PC-3 (cell line): ENCODE data around the gene RGS9. TPM values are rescaled to one million over a fixed set of nuclear protein-coding genes. Genes with fewer than 3 reads are reported as not detected.
A peak's percentile ranks its signal among the peaks of the same experiment; 100 is the strongest.

Experiments used
- ATAC-seq: fragments of 200-7000 bp; cut with Tn5 transposase; 2 replicates; pipeline ENCODE4 v1.9.1; 2020; ENCODE audit warnings: mild to moderate bottlenecking, moderate library complexity
- BruUV-seq: library from RNA; stranded (reverse); fragments of 400-500 nt; replicated peaks from 2 replicates; lab custom pipeline; 2021; lab: Mats Ljungman, UMichigan
- CTCF ChIA-PET: fragments of 300-600 bp; sonication (Branson Sonifier 250); formaldehyde crosslinking; loops from one replicate; lab custom pipeline; 2022; ENCODE audit warnings: antibody characterized with exemption; lab: Charles Lee
- POLR2A ChIA-PET: fragments of 300-600 bp; sonication (Branson Sonifier 250); formaldehyde crosslinking; loops from one replicate; lab custom pipeline; 2022; ENCODE audit warnings: antibody characterized with exemption; ENCODE audit not compliant: unreplicated experiment; lab: Charles Lee
- DNase-seq: peaks from one replicate; pipeline ENCODE4 v3.0.0-alpha.2; 2015
- H2AFZ ChIP-seq: fragments of 300-600 bp; sonication (generic); 2 replicates; pipeline ENCODE4 v1.6.0; 2016; ENCODE audit warnings: antibody characterized with exemption, low read length
- H3F3A ChIP-seq: fragments of 300-600 bp; sonication (generic); one replicate; pipeline ENCODE4 v1.6.0; 2017; ENCODE audit warnings: antibody characterized with exemption, low read length, control low read depth, mild to moderate bottlenecking; ENCODE audit not compliant: unreplicated experiment
- H3K27ac ChIP-seq: fragments of 300-600 bp; sonication (generic); 2 replicates; pipeline ENCODE4 v1.5.1; 2016; ENCODE audit warnings: mild to moderate bottlenecking, low read length
- H3K27me3 ChIP-seq: fragments of 300-600 bp; sonication (generic); 2 replicates; pipeline ENCODE4 v1.6.1; 2016; ENCODE audit warnings: low read length, mixed read lengths
- H3K36me3 ChIP-seq: fragments of 300-600 bp; sonication (generic); 2 replicates; pipeline ENCODE4 v1.6.1; 2016; ENCODE audit warnings: low read depth, mixed run types, low read length, mixed read lengths
- H3K4me1 ChIP-seq: fragments of 300-600 bp; sonication (generic); 2 replicates; pipeline ENCODE4 v1.5.1; 2016; ENCODE audit warnings: low read length; ENCODE audit not compliant: insufficient read depth
- H3K4me2 ChIP-seq: fragments of 300-600 bp; sonication (generic); 2 replicates; pipeline ENCODE4 v1.6.0; 2016; ENCODE audit warnings: low read length
- H3K4me3 ChIP-seq: fragments of 300-600 bp; sonication (generic); 2 replicates; pipeline ENCODE4 v1.5.1; 2016; ENCODE audit warnings: mild to moderate bottlenecking, low read length, mixed read lengths
- H3K79me2 ChIP-seq: fragments of 300-600 bp; sonication (generic); 2 replicates; pipeline ENCODE4 v1.6.1; 2017; ENCODE audit warnings: low read length, mixed read lengths
- H3K9ac ChIP-seq: fragments of 300-600 bp; sonication (generic); 2 replicates; pipeline ENCODE4 v1.6.0; 2016; ENCODE audit warnings: mild to moderate bottlenecking, low read length
- H3K9me2 ChIP-seq: fragments of 300-600 bp; sonication (generic); replicated peaks from 2 replicates; pipeline ENCODE4 v1.6.1; 2016; ENCODE audit warnings: mixed run types, low read length, mixed read lengths
- H3K9me3 ChIP-seq: fragments of 300-600 bp; sonication (generic); 2 replicates; pipeline ENCODE4 v1.6.1; 2016; ENCODE audit warnings: low read length, mixed read lengths
- H4K20me1 ChIP-seq: fragments of 300-600 bp; sonication (generic); 2 replicates; pipeline ENCODE4 v1.6.1; 2016; ENCODE audit warnings: low read length, mixed read lengths
- EZH2 ChIP-seq: fragments of 300-600 bp; sonication (generic); IDR thresholded peaks from one replicate; pipeline ENCODE4 v1.6.1; 2017; ENCODE audit warnings: antibody characterized with exemption, mild to moderate bottlenecking, low read length; ENCODE audit not compliant: unreplicated experiment
- EZH2phosphoT487 ChIP-seq: fragments of 300-600 bp; sonication (generic); IDR thresholded peaks from 2 replicates; pipeline ENCODE4 v1.6.1; 2018; ENCODE audit warnings: mild to moderate bottlenecking, antibody characterized with exemption, low read length, borderline replicate concordance
- intact Hi-C: fragments of 100-400 bp; cut with micrococcal nuclease; formaldehyde crosslinking; loops from 2 replicates; pipeline ENCODE4 v1.9.0; 2023
- total RNA-seq: library from RNA; depleted of rRNA; stranded (reverse); fragments of >200 nt; gene quantifications from 2 replicates; pipeline ENCODE4 v1.2.3, GENCODE V29; 2014
- TF ChIP-seq, protein P1 (sequence below): fragments of 300-600 bp; sonication (generic); conservative IDR thresholded peaks from 2 replicates; pipeline ENCODE4 v1.5.1; 2017; ENCODE audit warnings: antibody characterized with exemption, low read depth, mild to moderate bottlenecking, low read length

Gene RGS9
- total RNA-seq, 1 experiment from 2014 or later, result 2.7 TPM

DNA sequence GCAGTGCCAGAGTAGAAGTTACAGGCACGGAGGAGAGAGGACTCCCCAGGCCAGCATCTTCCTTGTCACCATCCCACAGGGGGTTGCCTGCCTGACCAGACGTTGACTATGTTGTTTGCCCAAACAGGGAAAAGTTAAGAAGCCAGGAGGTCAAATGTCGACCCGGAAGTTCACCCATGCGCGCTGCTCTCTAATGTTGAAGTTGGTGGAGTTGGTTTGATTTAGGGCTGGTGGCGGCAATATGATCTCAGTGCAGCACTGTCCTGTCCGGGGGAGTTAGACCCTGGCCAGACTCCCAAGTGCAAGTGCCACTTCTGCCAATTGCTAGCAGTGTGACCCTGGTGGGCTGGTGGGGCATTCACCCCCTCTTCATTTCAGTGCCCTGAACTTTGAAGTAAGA is 30.4 kb downstream of the RGS9 start:
- intact Hi-C loops, result no loop called here
- POLR2A ChIA-PET, result no interaction called here
- no peak overlapping the region for H3K4me2 ChIP-seq
- no peak overlapping the region for H3K9ac ChIP-seq
- no peaks in the 10 kb centered on the region for H3K36me3 ChIP-seq
- no peaks in the 10 kb centered on the region for H3K9me3 ChIP-seq
- H3K4me3 ChIP-seq, result no peak overlapping the region
- H3K27me3 ChIP-seq, result no peaks in the 10 kb centered on the region
- H3F3A ChIP-seq, result no peaks in the 10 kb centered on the region
- ATAC-seq (no peak), DNase-seq (no peak)
- H3K27ac ChIP-seq, result no peak overlapping the region
- no peak overlapping the region for H2AFZ ChIP-seq
- H3K79me2 ChIP-seq, result no peaks in the 10 kb centered on the region
- CTCF ChIA-PET, result no interaction called here
- peaks cover 12% of the 10 kb centered on the region for H3K4me1 ChIP-seq
- no peaks in the 10 kb centered on the region for H3K9me2 ChIP-seq
- H4K20me1 ChIP-seq, result no peaks in the 10 kb centered on the region
- no TSS peak for BruUV-seq
- no peak for TF ChIP-seq EZH2
- TF ChIP-seq, protein P1, sequence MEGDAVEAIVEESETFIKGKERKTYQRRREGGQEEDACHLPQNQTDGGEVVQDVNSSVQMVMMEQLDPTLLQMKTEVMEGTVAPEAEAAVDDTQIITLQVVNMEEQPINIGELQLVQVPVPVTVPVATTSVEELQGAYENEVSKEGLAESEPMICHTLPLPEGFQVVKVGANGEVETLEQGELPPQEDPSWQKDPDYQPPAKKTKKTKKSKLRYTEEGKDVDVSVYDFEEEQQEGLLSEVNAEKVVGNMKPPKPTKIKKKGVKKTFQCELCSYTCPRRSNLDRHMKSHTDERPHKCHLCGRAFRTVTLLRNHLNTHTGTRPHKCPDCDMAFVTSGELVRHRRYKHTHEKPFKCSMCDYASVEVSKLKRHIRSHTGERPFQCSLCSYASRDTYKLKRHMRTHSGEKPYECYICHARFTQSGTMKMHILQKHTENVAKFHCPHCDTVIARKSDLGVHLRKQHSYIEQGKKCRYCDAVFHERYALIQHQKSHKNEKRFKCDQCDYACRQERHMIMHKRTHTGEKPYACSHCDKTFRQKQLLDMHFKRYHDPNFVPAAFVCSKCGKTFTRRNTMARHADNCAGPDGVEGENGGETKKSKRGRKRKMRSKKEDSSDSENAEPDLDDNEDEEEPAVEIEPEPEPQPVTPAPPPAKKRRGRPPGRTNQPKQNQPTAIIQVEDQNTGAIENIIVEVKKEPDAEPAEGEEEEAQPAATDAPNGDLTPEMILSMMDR, result no peak
- TF ChIP-seq EZH2phosphoT487, result no peak

DNA sequence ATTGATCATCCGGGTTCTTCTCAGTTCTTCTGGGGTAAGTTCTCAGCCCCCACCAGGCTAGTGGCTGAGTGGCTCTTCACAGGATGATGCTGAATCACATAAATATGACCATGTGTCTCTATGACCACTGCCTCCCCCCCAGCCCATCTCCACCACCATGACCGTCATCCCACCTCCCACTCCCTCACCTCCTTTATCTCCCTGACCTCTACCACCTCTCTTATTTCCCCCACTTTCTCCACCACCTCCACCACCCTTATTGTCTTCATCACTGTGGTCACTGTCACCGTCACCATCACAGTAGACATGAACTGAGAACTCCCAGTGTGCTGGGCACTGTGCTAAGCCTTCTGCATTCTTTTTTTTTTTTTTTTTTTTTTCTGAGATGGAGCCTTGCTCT is 32.5 kb downstream of the RGS9 start:
- ChIA-PET POLR2A (no interaction called here), CTCF (no interaction called here)
- ATAC-seq (no peak), DNase-seq (no peak)
- no peaks in the 10 kb centered on the region for H4K20me1 ChIP-seq
- no peak overlapping the region for H3K27ac ChIP-seq
- TF ChIP-seq, protein P1, result no peak
- TF ChIP-seq EZH2phosphoT487, result no peak
- TF ChIP-seq EZH2, result no peak
- no peaks in the 10 kb centered on the region for H3K27me3 ChIP-seq
- no peak overlapping the region for H3K4me3 ChIP-seq
- no peak overlapping the region for H2AFZ ChIP-seq
- no peak overlapping the region for H3K9ac ChIP-seq
- no peak overlapping the region for H3K4me2 ChIP-seq
- H3K36me3 ChIP-seq, result no peaks in the 10 kb centered on the region
- no peaks in the 10 kb centered on the region for H3K79me2 ChIP-seq
- BruUV-seq, result no TSS peak
- no peaks in the 10 kb centered on the region for H3K9me2 ChIP-seq
- peaks cover 10% of the 10 kb centered on the region; the same call in 1 of the 2 replicates for H3K4me1 ChIP-seq
- intact Hi-C loops, result no loop called here
- no peaks in the 10 kb centered on the region for H3K9me3 ChIP-seq
- H3F3A ChIP-seq, result no peaks in the 10 kb centered on the region

DNA sequence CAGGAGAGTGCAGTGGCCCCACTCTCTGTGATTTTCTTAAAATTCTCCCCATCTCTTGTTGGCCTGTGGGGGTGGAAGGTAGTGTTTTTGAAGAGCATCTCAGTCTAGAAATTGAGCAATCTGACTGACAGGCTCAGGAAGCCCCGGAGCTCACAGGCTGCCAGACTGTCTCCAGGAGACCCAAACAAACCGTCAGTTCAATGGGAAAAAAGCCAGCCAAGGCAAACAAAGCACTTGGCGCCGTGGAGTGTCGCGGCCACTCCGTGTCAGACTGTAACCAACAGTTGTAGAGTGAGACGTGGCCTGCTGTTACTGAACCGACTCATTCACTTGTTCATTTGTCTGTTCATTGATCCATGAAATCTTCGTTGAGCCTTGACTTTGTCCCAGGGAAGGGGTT is 33.7 kb downstream of the RGS9 start:
- BruUV-seq, result no TSS peak
- no peaks in the 10 kb centered on the region for H3K27me3 ChIP-seq
- no peak overlapping the region for H3K4me2 ChIP-seq
- intact Hi-C loops, result no loop called here
- no peak overlapping the region for H3K9ac ChIP-seq
- no peaks in the 10 kb centered on the region for H3F3A ChIP-seq
- no peaks in the 10 kb centered on the region for H3K9me2 ChIP-seq
- TF ChIP-seq, protein P1, result no peak
- TF ChIP-seq EZH2, result no peak
- no peak for TF ChIP-seq EZH2phosphoT487
- H3K36me3 ChIP-seq, result no peaks in the 10 kb centered on the region
- ChIA-PET POLR2A (no interaction called here), CTCF (no interaction called here)
- H3K9me3 ChIP-seq, result no peaks in the 10 kb centered on the region
- H3K4me1 ChIP-seq, result peaks cover 10% of the 10 kb centered on the region; the same call in 1 of the 2 replicates
- peak; percentile 54 for DNase-seq
- H3K27ac ChIP-seq, result no peak overlapping the region
- H2AFZ ChIP-seq, result no peak overlapping the region
- no peak overlapping the region for H3K4me3 ChIP-seq
- H3K79me2 ChIP-seq, result no peaks in the 10 kb centered on the region
- H4K20me1 ChIP-seq, result no peaks in the 10 kb centered on the region
- ATAC-seq, result peak; percentile 71
